GM12892 (cell line): Measurements from ENCODE around the gene TOMM40L.
A peak's percentile ranks its signal among the peaks of the same experiment; 100 is the strongest.

Experiments
- DNase-seq: peaks from one replicate; pipeline ENCODE4 v3.0.0; 2011; ENCODE audit not compliant: insufficient read length
- FAIRE-seq: peaks from 2 replicates; lab custom pipeline; 2011; peaks lifted over from hg19 to GRCh38; lab: Jason Lieb, UNC
- POLR2A ChIP-seq: IDR thresholded peaks from 2 replicates; pipeline ENCODE4 v1.6.1; 2011; ENCODE audit warnings: low read depth, low read length, control low read depth
- POLR2AphosphoS5 ChIP-seq: IDR thresholded peaks from 2 replicates; pipeline ENCODE4 v1.6.1; 2011; ENCODE audit warnings: low read depth, low read length, control low read depth
- TAF1 ChIP-seq: IDR thresholded peaks from 2 replicates; pipeline ENCODE4 v1.6.1; 2011; ENCODE audit warnings: low read depth, mild to moderate bottlenecking, control low read depth, low read length, borderline replicate concordance

TOMM40L gene

GRCh38 chr1:161198194-161198896 lies 27.5 kb upstream of the TOMM40L start:
- TF ChIP-seq TAF1 (no peak), POLR2A (no peak), POLR2AphosphoS5 (no peak)
- no peak for DNase-seq
- FAIRE-seq, result no peak

- no peak for TF ChIP-seq TAF1
- TF ChIP-seq POLR2A, result no peak
- TF ChIP-seq POLR2AphosphoS5, result no peak
- DNase-seq (no peak), FAIRE-seq (no peak)
These were observed 26.9 kb upstream of the TOMM40L start, which contains the start of gene ADAMTS4 for GRCh38 chr1:161198897-161199431. ADAMTS4 (minus strand) TSS chr1:161199054; CDS start chr1:161198627, 427 bp downstream.

- no peak for DNase-seq
These were observed 26.2 kb upstream of the TOMM40L start for GRCh38 chr1:161199506-161200139.

GRCh38 chr1:161200421-161200991 lies 25.4 kb upstream of the TOMM40L start:
- DNase-seq (no peak), FAIRE-seq (no peak)
- TF ChIP-seq TAF1, result no peak
- no peak for TF ChIP-seq POLR2AphosphoS5
- no peak for TF ChIP-seq POLR2A

More at GRCh38 chr1:161199506-161200139, 26.2 kb upstream of the TOMM40L start:
- FAIRE-seq, result no peak
- TF ChIP-seq POLR2AphosphoS5 (no peak), POLR2A (no peak), TAF1 (no peak)

- TF ChIP-seq POLR2A (no peak), TAF1 (no peak), POLR2AphosphoS5 (no peak)
- DNase-seq (no peak), FAIRE-seq (no peak)
These were observed 24.6 kb upstream of the TOMM40L start for GRCh38 chr1:161200992-161201835.

GRCh38 chr1:161201836-161202712 lies 23.8 kb upstream of the TOMM40L start, which contains the start of gene NDUFS2:
NDUFS2 (plus strand) TSS chr1:161202367; CDS start chr1:161202386, 19 bp downstream.
- DNase-seq (peak; percentile 93), FAIRE-seq (peak; percentile 96)
- peak; percentile 95 for TF ChIP-seq POLR2A
- peak; percentile 81 for TF ChIP-seq POLR2AphosphoS5
- TF ChIP-seq TAF1, result peak; percentile 97

GRCh38 chr1:161206411-161207140 lies 19.3 kb upstream of the TOMM40L start:
- no peak for FAIRE-seq
- TF ChIP-seq POLR2A, result no peak

GRCh38 chr1:161207173-161207572 lies 18.7 kb upstream of the TOMM40L start:
- TF ChIP-seq POLR2AphosphoS5, result no peak
- TF ChIP-seq TAF1, result no peak
- TF ChIP-seq POLR2A, result no peak
- DNase-seq (no peak), FAIRE-seq (no peak)

More at GRCh38 chr1:161206411-161207140, 19.3 kb upstream of the TOMM40L start:
- no peak for DNase-seq

- FAIRE-seq, result peak; percentile 77
- no peak for TF ChIP-seq POLR2A
- TF ChIP-seq TAF1, result no peak
- no peak for TF ChIP-seq POLR2AphosphoS5
These were observed 16.0 kb upstream of the TOMM40L start for GRCh38 chr1:161209790-161210409.

GRCh38 chr1:161214369-161214768 lies 11.5 kb upstream of the TOMM40L start:
- FAIRE-seq, result no peak
- no peak for DNase-seq
- TF ChIP-seq TAF1 (no peak), POLR2AphosphoS5 (no peak), POLR2A (no peak)

More at GRCh38 chr1:161209790-161210409, 16.0 kb upstream of the TOMM40L start:
- DNase-seq, result peak; percentile 55
